ENCODE data around the gene P2RY6.

The P2RY6 gene

GRCh38 chr11:73233211-73233610, 38.9 kb upstream of the P2RY6 start:
- H3K27ac Mint-ChIP-seq: no peak overlapping the region

GRCh38 chr11:73233692-73234470, 38.3 kb upstream of the P2RY6 start:
- no peak for DNase-seq (ENCODE audit: low spot score in 2 of 2)
- Mint-ChIP-seq H3K36me3 (no peaks in the 10 kb centered on the region), H3K4me3 (no peak overlapping the region), H3K27me3 (peaks cover 2% of the 10 kb centered on the region), H3K4me1 (peaks cover 3% of the 10 kb centered on the region), H3K9me3 (no peaks in the 10 kb centered on the region), H3K27ac (no peak overlapping the region)
- ATAC-seq (ENCODE audit: low read depth): no peak

More at GRCh38 chr11:73233211-73233610, 38.9 kb upstream of the P2RY6 start:
- H3K36me3 Mint-ChIP-seq: no peaks in the 10 kb centered on the region
- H3K4me3 Mint-ChIP-seq: no peak overlapping the region
- H3K4me1 Mint-ChIP-seq: peaks cover 3% of the 10 kb centered on the region
- no peaks in the 10 kb centered on the region for H3K9me3 Mint-ChIP-seq
- DNase-seq (ENCODE audit: low spot score in 2 of 2) (no peak), ATAC-seq (ENCODE audit: low read depth) (no peak)
- H3K27me3 Mint-ChIP-seq: peaks cover 2% of the 10 kb centered on the region

- Mint-ChIP-seq H3K4me1 (peaks cover 3% of the 10 kb centered on the region), H3K36me3 (no peaks in the 10 kb centered on the region), H3K4me3 (no peak overlapping the region), H3K27me3 (peaks cover 2% of the 10 kb centered on the region), H3K27ac (no peak overlapping the region), H3K9me3 (no peaks in the 10 kb centered on the region)
- DNase-seq (ENCODE audit: low spot score in 2 of 2): no peak
- no peak for ATAC-seq (ENCODE audit: low read depth)
Measured at GRCh38 chr11:73234471-73235181, 37.5 kb upstream of the P2RY6 start.

GRCh38 chr11:73235236-73235786, 36.8 kb upstream of the P2RY6 start:
- no peaks in the 10 kb centered on the region for H3K27me3 Mint-ChIP-seq
- no peak overlapping the region for H3K27ac Mint-ChIP-seq
- H3K4me1 Mint-ChIP-seq: peaks cover 3% of the 10 kb centered on the region
- no peak for ATAC-seq (ENCODE audit: low read depth)
- no peak overlapping the region for H3K4me3 Mint-ChIP-seq
- no peaks in the 10 kb centered on the region for H3K36me3 Mint-ChIP-seq
- no peak for DNase-seq (ENCODE audit: low spot score in 2 of 2)
- H3K9me3 Mint-ChIP-seq: no peaks in the 10 kb centered on the region

GRCh38 chr11:73236205-73236765, 35.9 kb upstream of the P2RY6 start:
- H3K4me3 Mint-ChIP-seq: no peak overlapping the region
- H3K36me3 Mint-ChIP-seq: no peaks in the 10 kb centered on the region
- DNase-seq (ENCODE audit: low spot score in 2 of 2) (no peak), ATAC-seq (ENCODE audit: low read depth) (no peak)
- H3K4me1 Mint-ChIP-seq: peaks cover 3% of the 10 kb centered on the region
- no peaks in the 10 kb centered on the region for H3K9me3 Mint-ChIP-seq
- no peaks in the 10 kb centered on the region for H3K27me3 Mint-ChIP-seq
- no peak overlapping the region for H3K27ac Mint-ChIP-seq

- no peak overlapping the region for H3K4me3 Mint-ChIP-seq
- no peaks in the 10 kb centered on the region for H3K36me3 Mint-ChIP-seq
- H3K4me1 Mint-ChIP-seq: peaks cover 3% of the 10 kb centered on the region
- no peak overlapping the region for H3K27ac Mint-ChIP-seq
- peak; percentile 72 for ATAC-seq (ENCODE audit: low read depth)
- H3K27me3 Mint-ChIP-seq: peaks cover 3% of the 10 kb centered on the region
- peak in 1 of 2 donors; percentile 29 for DNase-seq (ENCODE audit: low spot score in 2 of 2)
- H3K9me3 Mint-ChIP-seq: no peaks in the 10 kb centered on the region
Measured at GRCh38 chr11:73236854-73237253, 35.3 kb upstream of the P2RY6 start.

GRCh38 chr11:73237471-73238290, 34.5 kb upstream of the P2RY6 start:
- peaks cover 3% of the 10 kb centered on the region for H3K27me3 Mint-ChIP-seq
- no peak overlapping the region for H3K27ac Mint-ChIP-seq
- no peaks in the 10 kb centered on the region for H3K9me3 Mint-ChIP-seq
- H3K4me3 Mint-ChIP-seq: no peak overlapping the region
- peaks cover 9% of the 10 kb centered on the region for H3K4me1 Mint-ChIP-seq
- no peak for ATAC-seq (ENCODE audit: low read depth)
- H3K36me3 Mint-ChIP-seq: no peaks in the 10 kb centered on the region
- DNase-seq (ENCODE audit: low spot score in 2 of 2): no peak

- Mint-ChIP-seq H3K4me3 (no peak overlapping the region), H3K27me3 (peaks cover 3% of the 10 kb centered on the region), H3K4me1 (peaks cover 9% of the 10 kb centered on the region), H3K36me3 (no peaks in the 10 kb centered on the region), H3K27ac (no peak overlapping the region), H3K9me3 (no peaks in the 10 kb centered on the region)
- DNase-seq (ENCODE audit: low spot score in 2 of 2): no peak
- no peak for ATAC-seq (ENCODE audit: low read depth)
Measured at GRCh38 chr11:73239111-73239521, 33.0 kb upstream of the P2RY6 start.

- H3K36me3 Mint-ChIP-seq: no peaks in the 10 kb centered on the region
- H3K9me3 Mint-ChIP-seq: no peaks in the 10 kb centered on the region
- no peak overlapping the region for H3K4me3 Mint-ChIP-seq
- ATAC-seq (ENCODE audit: low read depth) (no peak), DNase-seq (ENCODE audit: low spot score in 2 of 2) (no peak)
- peaks cover 9% of the 10 kb centered on the region for H3K4me1 Mint-ChIP-seq
- peaks cover 3% of the 10 kb centered on the region for H3K27me3 Mint-ChIP-seq
- H3K27ac Mint-ChIP-seq: no peak overlapping the region
Measured at GRCh38 chr11:73239571-73240189, 32.5 kb upstream of the P2RY6 start.

- H3K27me3 Mint-ChIP-seq: peaks cover 3% of the 10 kb centered on the region
- H3K4me1 Mint-ChIP-seq: peaks cover 9% of the 10 kb centered on the region
- no peak overlapping the region for H3K4me3 Mint-ChIP-seq
- ATAC-seq (ENCODE audit: low read depth) (no peak), DNase-seq (ENCODE audit: low spot score in 2 of 2) (no peak)
- no peaks in the 10 kb centered on the region for H3K9me3 Mint-ChIP-seq
- H3K36me3 Mint-ChIP-seq: no peaks in the 10 kb centered on the region
- H3K27ac Mint-ChIP-seq: no peak overlapping the region
Measured at GRCh38 chr11:73240190-73240781, 31.9 kb upstream of the P2RY6 start.

- Mint-ChIP-seq H3K4me3 (no peak overlapping the region), H3K9me3 (no peaks in the 10 kb centered on the region), H3K27ac (no peak overlapping the region), H3K36me3 (no peaks in the 10 kb centered on the region), H3K4me1 (peaks cover 9% of the 10 kb centered on the region), H3K27me3 (peaks cover 3% of the 10 kb centered on the region)
- no peak for DNase-seq (ENCODE audit: low spot score in 2 of 2)
- no peak for ATAC-seq (ENCODE audit: low read depth)
Measured at GRCh38 chr11:73241300-73241699, 30.8 kb upstream of the P2RY6 start.

GRCh38 chr11:73242251-73243092, 29.7 kb upstream of the P2RY6 start:
- Mint-ChIP-seq H3K27ac (no peak overlapping the region), H3K4me3 (peak overlapping the region; percentile 30), H3K36me3 (no peaks in the 10 kb centered on the region)

More at GRCh38 chr11:73242251-73243092, 29.7 kb upstream of the P2RY6 start:
- no peaks in the 10 kb centered on the region for H3K9me3 Mint-ChIP-seq
- peaks cover 9% of the 10 kb centered on the region for H3K4me1 Mint-ChIP-seq
- peak; percentile 78 to 83 for DNase-seq (ENCODE audit: low spot score in 2 of 2)
- peak; percentile 96 for ATAC-seq (ENCODE audit: low read depth)
- peaks cover 3% of the 10 kb centered on the region for H3K27me3 Mint-ChIP-seq
